Astrocyte (in vitro differentiated cells and primary cell): ENCODE measurements around the gene TRAPPC12. TPM values are rescaled to one million over a fixed set of nuclear protein-coding genes. Genes with fewer than 3 reads are reported as not detected.

ENCODE experiments used
- DNase-seq: peaks from one replicate; pipeline ENCODE4 v3.0.0-alpha.2; 2010; ENCODE audit warnings: low read depth
- FAIRE-seq: peaks from 2 replicates; lab custom pipeline; 2011; peaks lifted over from hg19 to GRCh38; lab: Jason Lieb, UNC
- H2AFZ ChIP-seq: 2 replicates; pipeline ENCODE4 v1.6.0; 2012; ENCODE audit warnings: low read depth, low read length, inconsistent platforms
- H3K27ac ChIP-seq: 2 replicates; pipeline ENCODE4 v1.5.1; 2011; ENCODE audit warnings: low read depth, low read length, inconsistent platforms
- H3K27me3 ChIP-seq: 2 replicates; pipeline ENCODE4 v1.6.0; 2011; ENCODE audit warnings: low read length, inconsistent platforms; ENCODE audit not compliant: insufficient read depth
- H3K36me3 ChIP-seq: 2 replicates; pipeline ENCODE4 v1.5.1; 2011; ENCODE audit warnings: low read length, inconsistent platforms; ENCODE audit not compliant: insufficient read depth
- H3K4me1 ChIP-seq: 2 replicates; pipeline ENCODE4 v1.5.1; 2011; ENCODE audit warnings: low read length, inconsistent platforms; ENCODE audit not compliant: insufficient read depth
- H3K4me2 ChIP-seq: 2 replicates; pipeline ENCODE4 v1.6.0; 2012; ENCODE audit warnings: low read length, inconsistent platforms
- H3K4me3 ChIP-seq: 2 replicates; pipeline ENCODE4 v1.5.1; 2011; ENCODE audit warnings: low read depth, mild to moderate bottlenecking, low read length, inconsistent platforms; ENCODE audit not compliant: insufficient read depth
- H3K79me2 ChIP-seq: 2 replicates; pipeline ENCODE4 v1.6.0; 2012; ENCODE audit warnings: mild to moderate bottlenecking, low read length, inconsistent platforms; ENCODE audit not compliant: insufficient read depth
- H3K9ac ChIP-seq: 2 replicates; pipeline ENCODE4 v1.6.0; 2012; ENCODE audit warnings: mild to moderate bottlenecking, low read length, inconsistent platforms
- H3K9me3 ChIP-seq: 2 replicates; pipeline ENCODE4 v1.5.1; 2012; ENCODE audit warnings: low read depth, mild to moderate bottlenecking, low read length, inconsistent platforms; ENCODE audit not compliant: insufficient read depth
- H4K20me1 ChIP-seq: 2 replicates; pipeline ENCODE4 v1.6.0; 2012; ENCODE audit warnings: low read length, inconsistent platforms; ENCODE audit not compliant: insufficient read depth
- H3K27ac Mint-ChIP-seq: one replicate; pipeline ENCODE4 v1.8.0; 2021; ENCODE audit warnings: mild to moderate bottlenecking, mixed read lengths; ENCODE audit not compliant: unreplicated experiment
- H3K27me3 Mint-ChIP-seq: one replicate; pipeline ENCODE4 v1.8.0; 2021; ENCODE audit warnings: low read depth, mixed read lengths; ENCODE audit not compliant: unreplicated experiment
- H3K36me3 Mint-ChIP-seq: one replicate; pipeline ENCODE4 v1.8.0; 2021; ENCODE audit warnings: low read depth, mixed read lengths; ENCODE audit not compliant: unreplicated experiment
- H3K4me1 Mint-ChIP-seq: one replicate; pipeline ENCODE4 v1.8.0; 2021; ENCODE audit warnings: low read depth, mixed read lengths; ENCODE audit not compliant: unreplicated experiment
- H3K4me3 Mint-ChIP-seq: one replicate; pipeline ENCODE4 v1.8.0; 2021; ENCODE audit warnings: mild to moderate bottlenecking, moderate library complexity, mixed read lengths; ENCODE audit not compliant: unreplicated experiment
- H3K9me3 Mint-ChIP-seq: one replicate; pipeline ENCODE4 v1.8.0; 2021; ENCODE audit warnings: mild to moderate bottlenecking, mixed read lengths; ENCODE audit not compliant: unreplicated experiment
- CTCF ChIP-seq: IDR thresholded peaks from 2 replicates; pipeline ENCODE4 v1.5.1; 2011; ENCODE audit warnings: low read depth, mild to moderate bottlenecking, inconsistent platforms, low read length, moderate library complexity; ENCODE audit not compliant: insufficient read depth
- EZH2 ChIP-seq: IDR thresholded peaks from 2 replicates; pipeline ENCODE4 v1.6.1; 2012; ENCODE audit warnings: mild to moderate bottlenecking, low read length, inconsistent platforms; ENCODE audit not compliant: insufficient read depth
- total RNA-seq: library from RNA; stranded (reverse); gene quantifications from 2 replicates; pipeline ENCODE4 v1.2.1, GENCODE V29; 2021

The TRAPPC12 gene
- total RNA-seq, 1 donor from 2014 or later = 62.1 TPM

GRCh38 chr2:3520591-3520990 is 141.1 kb downstream of the TRAPPC12 start:
- H3K36me3 ChIP-seq = no peaks in the 10 kb centered on the region
- peaks cover 21% of the 10 kb centered on the region for H3K4me1 ChIP-seq
- peaks cover 19% of the 10 kb centered on the region for H3K79me2 ChIP-seq
- no peak overlapping the region for H3K9ac ChIP-seq
- no peak overlapping the region for H3K4me3 ChIP-seq
- H3K4me1 Mint-ChIP-seq = peaks cover 22% of the 10 kb centered on the region
- H3K36me3 Mint-ChIP-seq = peaks cover 3% of the 10 kb centered on the region
- no peak for TF ChIP-seq CTCF
- TF ChIP-seq EZH2 = no peak
- no peak overlapping the region for H3K27ac ChIP-seq
- peak overlapping the region; percentile 82 for H3K4me3 Mint-ChIP-seq
- DNase-seq = no peak
- no peaks in the 10 kb centered on the region for H3K27me3 Mint-ChIP-seq
- H3K27me3 ChIP-seq = no peaks in the 10 kb centered on the region
- peaks cover 3% of the 10 kb centered on the region for H3K9me3 Mint-ChIP-seq
- no peaks in the 10 kb centered on the region for H3K9me3 ChIP-seq
- FAIRE-seq = no peak
- peak overlapping the region; percentile 91 for H3K4me2 ChIP-seq
- H4K20me1 ChIP-seq = no peaks in the 10 kb centered on the region
- H3K27ac Mint-ChIP-seq = no peak overlapping the region
- no peak overlapping the region for H2AFZ ChIP-seq

DNA sequence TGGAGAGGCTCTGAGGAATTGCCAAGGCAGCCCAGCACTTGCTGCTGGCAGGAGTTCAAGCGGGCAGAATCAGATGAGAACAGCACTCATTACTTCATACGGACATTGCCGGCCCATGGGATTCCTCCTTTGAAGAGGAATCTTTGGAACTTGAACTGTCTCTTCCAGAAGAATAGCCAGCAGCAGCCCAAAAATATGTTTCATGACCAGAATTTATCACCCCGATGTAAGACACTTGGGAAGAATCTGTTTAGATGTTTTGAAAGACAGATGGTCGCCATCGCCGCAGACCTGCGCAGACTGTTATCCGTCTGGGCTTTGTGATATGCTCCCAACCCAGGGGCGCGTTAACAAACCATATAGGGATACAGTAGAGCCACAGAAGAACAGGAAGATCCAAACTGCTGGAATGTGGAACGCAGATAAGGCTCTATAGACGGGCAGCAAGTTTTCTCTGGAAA is 143.5 kb downstream of the TRAPPC12 start:
- no peak overlapping the region for H3K27ac Mint-ChIP-seq
- DNase-seq = peak; percentile 57

More for the DNA sequence above, 143.5 kb downstream of the TRAPPC12 start:
- Histone ChIP-seq H3K79me2 (peaks cover 4% of the 10 kb centered on the region), H3K4me2 (no peak overlapping the region), H3K36me3 (no peaks in the 10 kb centered on the region), H3K27me3 (no peaks in the 10 kb centered on the region), H3K4me3 (no peak overlapping the region), H4K20me1 (no peaks in the 10 kb centered on the region), H3K27ac (no peak overlapping the region), H3K9me3 (no peaks in the 10 kb centered on the region), H3K4me1 (peaks cover 21% of the 10 kb centered on the region), H2AFZ (no peak overlapping the region), H3K9ac (no peak overlapping the region)
- no peak for FAIRE-seq
- H3K36me3 Mint-ChIP-seq = no peaks in the 10 kb centered on the region
- H3K9me3 Mint-ChIP-seq = no peaks in the 10 kb centered on the region
- no peaks in the 10 kb centered on the region for H3K27me3 Mint-ChIP-seq
- H3K4me3 Mint-ChIP-seq = no peak overlapping the region
- peaks cover 20% of the 10 kb centered on the region for H3K4me1 Mint-ChIP-seq
- TF ChIP-seq EZH2 (no peak), CTCF (no peak)
